Neutrophil (primary cell): ENCODE measurements around the gene POLG2.
A peak's percentile ranks its signal among the peaks of the same experiment; 100 is the strongest.

Experiments used
- H3K27ac ChIP-seq: fragments of 200-600 bp; sonication (generic); 2 replicates; pipeline ENCODE4 v1.5.1; 2016; ENCODE audit warnings: mild to moderate bottlenecking, moderate library complexity
- H3K27me3 ChIP-seq: fragments of 200-600 bp; sonication (generic); 2 replicates; pipeline ENCODE4 v1.6.0; 2016; ENCODE audit warnings: mild to moderate bottlenecking
- H3K36me3 ChIP-seq: fragments of 200-600 bp; sonication (generic); 2 replicates; pipeline ENCODE4 v1.5.1; 2017
- H3K4me1 ChIP-seq, 2 experiments: fragments of 200-600 bp in 1 of 2; sonication (generic) in 1 of 2; 1 replicate in 1 of 2; 2 replicates in 1 of 2; pipeline versions ENCODE4 v1.5.1 to v1.6.1; 2013 to 2016; ENCODE audit warnings: low read depth in 1 of 2, low read length in 1 of 2, mild to moderate bottlenecking in 1 of 2, moderate library complexity in 1 of 2; ENCODE audit not compliant: control insufficient read depth in 1 of 2, insufficient read depth in 1 of 2
- H3K4me3 ChIP-seq, 2 experiments: fragments of 200-600 bp in 1 of 2; sonication (generic) in 1 of 2; 1 replicate in 1 of 2; 2 replicates in 1 of 2; pipeline ENCODE4 v1.5.1; 2013 to 2016; ENCODE audit warnings: low read depth in 1 of 2, low read length in 1 of 2, mild to moderate bottlenecking in 1 of 2, moderate library complexity in 1 of 2
- H3K9me3 ChIP-seq: fragments of 200-600 bp; sonication (generic); 2 replicates; pipeline ENCODE4 v1.5.1; 2016
- CTCF ChIP-seq: fragments of 200-600 bp; sonication (generic); IDR thresholded peaks from 2 replicates; pipeline ENCODE4 v1.5.1; 2016; ENCODE audit warnings: antibody characterized with exemption

The POLG2 gene

DNA sequence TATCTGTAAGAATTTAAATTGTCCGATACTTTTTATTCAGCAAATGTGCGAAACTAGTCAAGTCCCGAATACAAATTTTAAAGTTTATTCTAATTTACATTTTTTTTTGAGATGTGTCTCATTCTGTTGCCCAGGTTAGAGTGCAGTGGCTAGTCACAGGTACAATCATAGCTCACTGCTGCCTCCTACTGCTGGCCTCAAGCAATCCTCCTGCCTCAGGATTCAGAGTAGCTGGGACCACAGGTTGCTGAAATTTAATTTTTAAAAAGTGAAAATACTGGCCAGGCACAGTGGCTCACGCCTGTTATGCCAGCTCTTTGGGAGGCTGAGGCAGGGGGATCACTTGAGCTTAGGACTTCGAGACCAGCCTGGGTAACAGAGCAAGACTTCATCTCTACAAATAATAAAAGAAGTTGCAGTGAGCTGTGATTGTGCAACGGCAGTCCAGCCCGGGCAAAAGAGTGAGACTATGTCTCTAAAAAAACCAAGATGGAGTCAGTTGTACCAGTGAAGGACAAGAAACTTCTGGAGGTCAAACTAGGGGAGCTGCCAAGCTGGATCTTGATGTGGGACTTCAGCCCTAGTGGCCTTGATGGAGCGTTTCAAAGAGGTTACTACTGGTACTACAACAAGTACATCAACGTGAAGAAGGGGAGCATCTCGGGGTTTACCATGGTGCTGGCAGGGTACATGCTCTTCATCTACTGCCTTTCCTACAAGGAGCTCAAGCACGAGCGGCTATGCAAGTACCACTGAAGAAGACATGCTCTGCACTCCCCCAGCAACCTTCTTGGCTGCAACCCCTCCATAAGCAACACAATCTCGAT, 5.6 kb downstream of the POLG2 start:
- no peaks in the 10 kb centered on the region for H3K27me3 ChIP-seq
- peak overlapping the region; percentile 39 for H3K27ac ChIP-seq
- peak; percentile 88 for TF ChIP-seq CTCF
- H3K9me3 ChIP-seq, result no peaks in the 10 kb centered on the region
- peaks cover 28% of the 10 kb centered on the region for H3K36me3 ChIP-seq
- peaks cover 22 to 26% of the 10 kb centered on the region in 2 experiments for H3K4me1 ChIP-seq
- H3K4me3 ChIP-seq, result no peak overlapping the region

GRCh38 chr17:64488301-64488700, 8.6 kb downstream of the POLG2 start:
- no peak for TF ChIP-seq CTCF
- H3K27ac ChIP-seq, result no peak overlapping the region
- no peaks in the 10 kb centered on the region for H3K27me3 ChIP-seq
- peaks cover 36% of the 10 kb centered on the region for H3K36me3 ChIP-seq
- no peak overlapping the region for H3K4me3 ChIP-seq
- H3K9me3 ChIP-seq, result no peaks in the 10 kb centered on the region
- H3K4me1 ChIP-seq, result peaks cover 5 to 6% of the 10 kb centered on the region in 2 experiments

DNA sequence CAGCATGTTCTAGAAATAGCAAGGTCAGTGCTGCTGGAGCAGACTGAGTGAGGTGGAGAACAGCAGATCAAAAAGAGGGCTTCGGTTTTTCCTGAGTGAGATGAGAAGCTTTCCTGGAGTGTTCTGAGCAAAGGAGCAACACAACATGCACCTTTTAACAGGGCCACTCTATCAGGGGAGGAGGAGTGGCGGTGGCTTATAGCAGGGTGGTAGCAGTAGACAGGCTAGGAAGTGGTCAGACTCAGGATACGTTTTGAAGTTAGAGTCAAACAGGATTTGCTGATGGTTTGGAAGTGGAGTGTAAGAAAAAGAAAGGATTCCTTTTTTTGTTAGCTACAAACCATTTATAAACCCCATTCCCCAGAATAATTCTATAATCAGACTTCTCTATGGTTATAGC, 12.5 kb downstream of the POLG2 start:
- TF ChIP-seq CTCF, result no peak
- Histone ChIP-seq H3K27ac (no peak overlapping the region), H3K36me3 (peaks cover 29% of the 10 kb centered on the region)

DNA sequence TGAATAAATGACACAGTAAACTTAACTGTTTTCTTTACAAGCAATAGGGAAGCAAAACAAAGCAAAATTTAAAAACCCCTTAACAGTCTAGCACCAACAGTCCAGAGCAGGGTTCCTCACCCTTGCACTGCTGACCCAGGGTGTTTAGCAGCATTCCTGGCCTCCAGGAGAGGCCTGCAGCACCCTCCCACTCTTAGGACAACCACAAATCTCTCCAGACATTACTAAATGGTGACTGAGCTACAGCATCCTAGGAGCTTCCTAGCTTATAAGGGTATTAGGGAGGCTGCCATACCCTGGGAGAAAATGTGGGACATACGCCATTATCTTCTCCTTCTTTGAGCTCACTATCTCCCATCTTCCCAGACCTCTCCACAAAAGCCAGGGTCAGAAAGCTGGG, 15.9 kb downstream of the POLG2 start:
- H3K9me3 ChIP-seq, result no peaks in the 10 kb centered on the region
- H3K27ac ChIP-seq, result no peak overlapping the region
- H3K36me3 ChIP-seq, result peaks cover 20% of the 10 kb centered on the region
- no peak overlapping the region for H3K4me3 ChIP-seq
- H3K4me1 ChIP-seq, result peaks cover 0 to 3% of the 10 kb centered on the region in 2 experiments
- no peaks in the 10 kb centered on the region for H3K27me3 ChIP-seq
- TF ChIP-seq CTCF, result no peak

More for the DNA sequence above, 12.5 kb downstream of the POLG2 start:
- H3K4me3 ChIP-seq, result no peak overlapping the region
- no peaks in the 10 kb centered on the region for H3K27me3 ChIP-seq
- no peaks in the 10 kb centered on the region for H3K4me1 ChIP-seq
- H3K9me3 ChIP-seq, result no peaks in the 10 kb centered on the region

GRCh38 chr17:64477849-64478248, 19.0 kb downstream of the POLG2 start:
- peaks cover 6 to 11% of the 10 kb centered on the region in 2 experiments for H3K4me1 ChIP-seq
- no peak for TF ChIP-seq CTCF
- no peaks in the 10 kb centered on the region for H3K9me3 ChIP-seq
- H3K27ac ChIP-seq, result no peak overlapping the region
- H3K27me3 ChIP-seq, result no peaks in the 10 kb centered on the region
- peaks cover 15% of the 10 kb centered on the region for H3K36me3 ChIP-seq
- H3K4me3 ChIP-seq, result no peak overlapping the region
